ENCODE data around the gene G2E3.

DNA sequence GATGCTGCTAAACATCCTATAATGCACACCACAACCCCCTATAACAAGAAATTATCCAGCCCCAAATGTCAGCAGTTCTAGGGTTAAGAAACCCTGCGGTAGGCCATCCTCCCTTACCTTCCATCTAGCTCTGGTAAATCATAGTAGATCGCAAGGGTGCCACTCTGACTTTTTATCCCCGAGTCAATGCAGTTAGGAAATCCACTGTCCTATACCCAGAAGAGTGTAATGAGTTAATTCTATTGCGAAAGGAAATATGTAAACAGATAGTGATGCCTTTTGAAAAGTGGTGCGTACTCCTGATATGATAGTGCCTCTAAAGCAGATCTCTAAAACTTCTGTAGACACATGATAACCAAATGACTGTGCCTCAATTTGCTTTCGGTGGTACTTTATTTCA lies 93.0 kb downstream of the G2E3 start:
- TF ChIP-seq, protein P1, sequence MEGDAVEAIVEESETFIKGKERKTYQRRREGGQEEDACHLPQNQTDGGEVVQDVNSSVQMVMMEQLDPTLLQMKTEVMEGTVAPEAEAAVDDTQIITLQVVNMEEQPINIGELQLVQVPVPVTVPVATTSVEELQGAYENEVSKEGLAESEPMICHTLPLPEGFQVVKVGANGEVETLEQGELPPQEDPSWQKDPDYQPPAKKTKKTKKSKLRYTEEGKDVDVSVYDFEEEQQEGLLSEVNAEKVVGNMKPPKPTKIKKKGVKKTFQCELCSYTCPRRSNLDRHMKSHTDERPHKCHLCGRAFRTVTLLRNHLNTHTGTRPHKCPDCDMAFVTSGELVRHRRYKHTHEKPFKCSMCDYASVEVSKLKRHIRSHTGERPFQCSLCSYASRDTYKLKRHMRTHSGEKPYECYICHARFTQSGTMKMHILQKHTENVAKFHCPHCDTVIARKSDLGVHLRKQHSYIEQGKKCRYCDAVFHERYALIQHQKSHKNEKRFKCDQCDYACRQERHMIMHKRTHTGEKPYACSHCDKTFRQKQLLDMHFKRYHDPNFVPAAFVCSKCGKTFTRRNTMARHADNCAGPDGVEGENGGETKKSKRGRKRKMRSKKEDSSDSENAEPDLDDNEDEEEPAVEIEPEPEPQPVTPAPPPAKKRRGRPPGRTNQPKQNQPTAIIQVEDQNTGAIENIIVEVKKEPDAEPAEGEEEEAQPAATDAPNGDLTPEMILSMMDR (IDR thresholded peaks at IDR 0.05 in 4 of 5, conservative IDR thresholded peaks at IDR 0.05 in 1 of 5), result no peak
- TF ChIP-seq POLR2A (IDR thresholded peaks at IDR 0.05), result no peak

Measured in gastrocnemius medialis (tissue), 4 donors.